Body of pancreas (tissue), 4 donors: Measurements from ENCODE around the gene RARA.

ENCODE experiments used
- CTCF ChIP-seq, 7 experiments: fragments of 450-650 bp in 4 of 7; fragments of 200-600 bp in 3 of 7; sonication (generic) in 3 of 7; IDR thresholded peaks; one replicate each; pipeline ENCODE4 v1.5.1; 2016 to 2019; ENCODE audit warnings: antibody characterized with exemption in 7 of 7
- POLR2A ChIP-seq, 3 donors: fragments of 450-650 bp; IDR thresholded peaks; one replicate each; pipeline ENCODE4 v1.6.1; 2016; ENCODE audit warnings: antibody characterized with exemption in 3 of 3, mild to moderate bottlenecking in 2 of 3

DNA sequence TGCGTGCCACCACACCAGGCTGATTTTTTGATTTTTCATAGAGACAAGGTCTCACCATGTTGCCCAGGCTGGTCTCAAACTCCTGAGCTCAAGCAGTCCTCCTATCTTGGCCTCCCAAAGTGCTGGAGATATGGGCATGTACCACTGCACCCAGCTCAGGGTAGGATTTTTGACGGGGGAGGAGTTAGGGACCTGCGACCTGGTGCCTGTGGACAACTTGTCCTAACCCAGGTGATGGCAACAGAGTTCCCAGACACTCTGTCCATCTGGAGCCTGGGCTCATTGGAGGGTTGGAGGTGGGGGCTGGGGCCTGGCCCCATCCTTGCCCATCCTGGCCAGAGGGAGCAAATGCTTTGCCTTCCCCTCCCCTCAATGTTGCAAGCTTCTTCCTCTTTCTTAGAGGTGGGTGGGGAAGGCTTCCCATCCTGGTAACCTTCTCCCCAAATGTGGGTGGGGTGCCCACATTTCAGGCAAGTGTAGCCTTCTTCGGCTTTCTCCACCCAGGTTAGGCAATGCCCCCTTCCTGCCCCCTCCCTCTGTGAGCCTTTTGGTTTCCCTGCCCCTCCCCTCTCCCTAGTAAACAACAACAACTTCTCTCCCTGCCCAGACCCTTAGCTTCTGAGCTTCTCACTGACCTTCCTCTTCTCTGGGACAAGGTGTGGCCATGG lies 24.9 kb downstream of the RARA start:
- TF ChIP-seq POLR2A (IDR thresholded peaks at IDR 0.05) (no peak), CTCF (IDR thresholded peaks at IDR 0.05) (no peak)
